Activated CD8-positive, alpha-beta T cell treated with anti-CD3 and anti-CD28 coated beads for 36 hours (primary cell): Measurements from ENCODE around the gene DMRTA2. TPM values are rescaled to one million over a fixed set of nuclear protein-coding genes. Genes with fewer than 3 reads are reported as not detected.

Experiments
- ATAC-seq: fragments of 200-7000 bp; cut with Tn5 transposase; one replicate; pipeline ENCODE4 v1.10.0; 2021; ENCODE audit warnings: mild to moderate bottlenecking, moderate library complexity
- CTCF ChIA-PET: fragments of 350-600 bp; sonication (Branson Sonifier 250); formaldehyde crosslinking; loops from one replicate; lab custom pipeline; 2021; ENCODE audit warnings: antibody characterized with exemption; lab: Charles Lee
- POLR2A ChIA-PET: fragments of 350-600 bp; sonication (Branson Sonifier 250); formaldehyde crosslinking; loops from one replicate; lab custom pipeline; 2021; ENCODE audit warnings: antibody characterized with exemption; lab: Charles Lee
- DNase-seq: peaks from one replicate; pipeline ENCODE4 v3.0.0-alpha.2; 2020
- H3K27ac Mint-ChIP-seq: one replicate; pipeline ENCODE4 v1.8.0; 2021; ENCODE audit warnings: mild to moderate bottlenecking, mixed read lengths
- H3K27me3 Mint-ChIP-seq: one replicate; pipeline ENCODE4 v1.8.0; 2021; ENCODE audit warnings: mixed read lengths
- H3K36me3 Mint-ChIP-seq: one replicate; pipeline ENCODE4 v1.8.0; 2021; ENCODE audit warnings: low read depth, mixed read lengths
- H3K4me1 Mint-ChIP-seq: one replicate; pipeline ENCODE4 v1.8.0; 2021; ENCODE audit warnings: low read depth, mixed read lengths
- H3K4me3 Mint-ChIP-seq: one replicate; pipeline ENCODE4 v1.8.0; 2021; ENCODE audit warnings: mild to moderate bottlenecking, moderate library complexity, mixed read lengths
- H3K9me3 Mint-ChIP-seq: one replicate; pipeline ENCODE4 v1.8.0; 2021; ENCODE audit warnings: mixed read lengths
- CTCF ChIP-seq: fragments of 200-600 bp; IDR thresholded peaks from one replicate; pipeline ENCODE4 v1.8.0; 2022; ENCODE audit warnings: antibody characterized with exemption, mild to moderate bottlenecking
- intact Hi-C: fragments of 100-400 bp; cut with micrococcal nuclease; formaldehyde crosslinking; loops from one replicate; pipeline ENCODE4 v1.10.0; 2022
- total RNA-seq, 2 experiments: library from RNA; stranded (reverse); gene quantifications; one replicate each; pipeline ENCODE4 v1.2.3, GENCODE V29; 2021

DMRTA2 gene
- total RNA-seq, 2 experiments from 2014 or later = not detected

GRCh38 chr1:50424884-50425375, 1.7 kb upstream of the DMRTA2 start:
- H3K27me3 Mint-ChIP-seq = peaks cover 80% of the 10 kb centered on the region
- ChIA-PET CTCF (no interaction called here), POLR2A (interaction anchor here (0.5 kb wide), 1 partner anchor 451 kb away, joined by 3 read pairs; no protein-coding TSS in a partner anchor)
- H3K9me3 Mint-ChIP-seq = no peaks in the 10 kb centered on the region
- H3K4me1 Mint-ChIP-seq = peaks cover 47% of the 10 kb centered on the region
- no peak for DNase-seq
- intact Hi-C loops = no loop called here
- peak overlapping the region; percentile 80 for H3K4me3 Mint-ChIP-seq
- no peak for ATAC-seq
- no peak overlapping the region for H3K27ac Mint-ChIP-seq
- no peak for TF ChIP-seq CTCF
- peaks cover 3% of the 10 kb centered on the region for H3K36me3 Mint-ChIP-seq

- no peak for TF ChIP-seq CTCF
- H3K27ac Mint-ChIP-seq = peak overlapping the region; percentile 7
- peaks cover 3% of the 10 kb centered on the region for H3K36me3 Mint-ChIP-seq
- H3K4me3 Mint-ChIP-seq = peak overlapping the region; percentile 80
- POLR2A ChIA-PET = interaction anchor here (0.5 to 0.9 kb wide), 3 partner anchors 9 to 770 kb away, joined by 3 to 5 read pairs (median 4); no protein-coding TSS in a partner anchor
- H3K4me1 Mint-ChIP-seq = peaks cover 49% of the 10 kb centered on the region
- intact Hi-C loops = no loop called here
- DNase-seq (peak; percentile 53), ATAC-seq (peak; percentile 46)
- no peaks in the 10 kb centered on the region for H3K9me3 Mint-ChIP-seq
- H3K27me3 Mint-ChIP-seq = peaks cover 82% of the 10 kb centered on the region
- CTCF ChIA-PET = interaction anchor here (1.0 to 1.1 kb wide), 2 partner anchors 9 to 26 kb away, joined by 3 to 5 read pairs; no protein-coding TSS in a partner anchor
Measured at GRCh38 chr1:50424045-50424883, 1.0 kb upstream of the DMRTA2 start.

GRCh38 chr1:50423670-50424000, 392 bp upstream of the DMRTA2 start:
- Mint-ChIP-seq H3K27ac (no peak overlapping the region), H3K4me1 (peaks cover 49% of the 10 kb centered on the region), H3K27me3 (peaks cover 79% of the 10 kb centered on the region), H3K36me3 (peaks cover 3% of the 10 kb centered on the region), H3K9me3 (no peaks in the 10 kb centered on the region), H3K4me3 (peak overlapping the region; percentile 80)
- no peak for TF ChIP-seq CTCF
- peak; percentile 60 for DNase-seq
- intact Hi-C loops = no loop called here
- POLR2A ChIA-PET = interaction anchor here (0.7 to 0.9 kb wide), 2 partner anchors 10 to 770 kb away, joined by 4 to 5 read pairs; no protein-coding TSS in a partner anchor
- peak; percentile 37 for ATAC-seq
- CTCF ChIA-PET = interaction anchor here (1.0 to 1.1 kb wide), 2 partner anchors 8 to 26 kb away, joined by 3 to 5 read pairs; no protein-coding TSS in a partner anchor

DNA sequence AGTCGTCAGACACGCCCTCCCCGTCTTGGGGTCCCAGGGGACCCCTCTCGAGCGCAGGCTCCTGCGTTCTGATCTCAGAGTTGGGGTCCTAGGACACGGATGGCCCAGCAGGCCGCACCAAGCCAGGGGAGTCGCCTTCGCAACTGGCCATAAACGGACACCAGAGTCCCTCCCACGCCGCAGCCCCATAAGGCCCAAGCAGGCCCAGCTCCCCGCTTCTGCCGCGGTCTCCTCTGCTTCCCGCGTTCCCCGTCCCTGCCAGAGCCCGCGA, 633 bp downstream of the DMRTA2 start:
- ATAC-seq = no peak
- Mint-ChIP-seq H3K27ac (no peak overlapping the region), H3K9me3 (no peaks in the 10 kb centered on the region), H3K4me3 (peak overlapping the region; percentile 36), H3K27me3 (peaks cover 80% of the 10 kb centered on the region), H3K36me3 (peaks cover 3% of the 10 kb centered on the region), H3K4me1 (peaks cover 53% of the 10 kb centered on the region)
- POLR2A ChIA-PET = no interaction called here
- no peak for DNase-seq
- intact Hi-C loops = no loop called here
- TF ChIP-seq CTCF = no peak
- CTCF ChIA-PET = interaction anchor here (0.9 kb wide), 1 partner anchor 35 kb away, joined by 3 read pairs; no protein-coding TSS in a partner anchor
